Stimulated activated CD8-positive, alpha-beta memory T cell treated with anti-CD3 and anti-CD28 coated beads, Interleukin-4, amount 100 ng/mL, for 4 hours (primary cell): ENCODE measurements around the gene ZNF804B.

ENCODE experiments used
- DNase-seq, 2 donors: peaks; one replicate each; pipeline ENCODE4 v3.0.0-alpha.2; 2020; ENCODE audit warnings: low read depth in 2 of 2, low spot score in 1 of 2

Gene ZNF804B

DNA sequence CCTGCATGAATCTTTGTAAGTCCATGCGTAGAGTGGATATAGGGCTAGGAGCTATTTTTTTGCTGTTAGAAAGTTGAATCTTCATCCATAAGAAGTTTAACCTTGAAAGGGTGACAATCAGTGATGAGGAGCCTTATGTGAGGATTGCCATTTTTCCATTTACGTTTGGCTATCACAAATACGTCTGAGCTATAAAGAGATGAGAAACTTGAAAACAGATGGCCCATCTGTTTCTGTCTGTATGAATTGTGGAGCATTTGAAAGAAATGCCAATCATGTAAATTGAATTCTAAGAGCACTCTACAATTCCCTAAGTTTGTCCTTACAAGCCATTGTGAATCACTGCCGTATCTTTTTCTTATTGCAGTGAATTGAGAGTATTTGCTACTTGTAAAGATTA lies 205.9 kb downstream of the ZNF804B start:
- DNase-seq = no peak

DNA sequence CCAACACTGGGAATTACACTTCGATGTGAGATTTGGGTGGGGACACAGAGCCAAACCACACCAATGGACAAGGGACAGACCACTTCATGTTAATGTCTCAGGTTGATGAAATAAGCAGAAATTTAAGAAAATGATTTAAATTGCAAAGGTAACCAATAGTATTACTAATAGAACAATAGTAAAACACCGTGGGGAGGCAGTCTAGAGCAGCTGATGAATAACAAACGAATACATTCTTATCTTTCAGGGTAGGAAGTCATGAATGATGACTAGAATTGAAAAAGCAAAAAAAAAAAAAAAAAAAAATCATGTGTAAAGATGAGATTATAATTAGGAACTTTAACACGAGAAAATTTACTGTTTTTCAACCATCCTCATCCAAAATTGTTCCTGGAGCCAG lies 207.9 kb downstream of the ZNF804B start:
- no peak for DNase-seq

DNA sequence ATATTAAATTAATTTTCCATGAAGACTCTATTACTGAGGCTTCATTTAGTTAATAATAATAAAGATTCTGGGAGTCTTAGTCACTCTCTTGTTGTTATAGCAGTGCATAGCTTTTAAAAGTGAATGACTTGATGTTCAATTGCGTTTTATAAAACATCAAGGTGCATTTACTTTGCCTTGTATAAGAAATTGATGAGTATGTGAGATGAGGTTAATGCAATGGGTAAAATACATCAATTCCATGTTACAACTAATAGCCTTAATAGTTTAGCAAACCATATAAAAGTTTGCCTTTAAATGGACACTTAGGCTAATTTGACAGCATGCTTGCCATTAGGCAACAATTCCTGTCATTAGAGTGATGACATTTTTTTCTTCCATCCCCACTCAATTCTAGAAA lies 209.7 kb downstream of the ZNF804B start:
- DNase-seq = no peak

DNA sequence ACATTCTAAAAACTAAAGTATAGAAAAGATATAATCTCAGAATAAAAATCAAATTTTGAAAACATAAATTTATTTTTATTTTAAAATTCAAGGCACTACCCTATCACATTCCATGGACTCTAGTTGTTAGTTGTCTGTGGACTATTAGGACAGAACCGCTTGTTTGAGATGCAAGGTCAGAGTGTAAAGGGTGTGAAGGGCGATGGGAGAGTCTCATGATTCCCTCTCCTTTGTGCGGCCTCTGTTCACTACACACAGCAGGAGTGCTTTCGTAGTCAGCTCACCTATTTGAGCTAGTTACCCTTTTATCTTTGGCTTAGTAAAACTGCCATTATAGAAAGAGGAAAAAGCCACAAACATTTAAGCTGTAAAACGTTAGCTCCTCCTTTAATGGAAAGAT lies 225.8 kb downstream of the ZNF804B start:
- DNase-seq = no peak

DNA sequence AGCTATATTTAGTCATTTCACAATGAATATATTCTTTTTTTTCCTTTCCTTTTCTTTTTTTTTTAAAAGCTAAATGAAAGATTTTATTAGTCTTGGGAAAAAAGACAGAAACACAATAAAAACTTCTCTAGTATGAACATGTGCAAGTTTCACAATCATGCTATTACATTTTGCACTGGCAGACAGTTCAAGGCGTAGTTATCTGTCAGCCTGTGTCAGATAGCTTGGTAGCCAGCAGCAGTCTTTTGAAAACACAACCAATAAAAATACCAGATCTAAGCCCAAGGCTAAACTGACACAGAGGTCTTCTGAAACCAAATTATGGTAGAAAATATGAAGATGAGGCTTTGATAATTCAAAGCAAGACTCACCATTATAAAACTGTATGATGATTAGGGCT lies 241.8 kb downstream of the ZNF804B start:
- no peak for DNase-seq

DNA sequence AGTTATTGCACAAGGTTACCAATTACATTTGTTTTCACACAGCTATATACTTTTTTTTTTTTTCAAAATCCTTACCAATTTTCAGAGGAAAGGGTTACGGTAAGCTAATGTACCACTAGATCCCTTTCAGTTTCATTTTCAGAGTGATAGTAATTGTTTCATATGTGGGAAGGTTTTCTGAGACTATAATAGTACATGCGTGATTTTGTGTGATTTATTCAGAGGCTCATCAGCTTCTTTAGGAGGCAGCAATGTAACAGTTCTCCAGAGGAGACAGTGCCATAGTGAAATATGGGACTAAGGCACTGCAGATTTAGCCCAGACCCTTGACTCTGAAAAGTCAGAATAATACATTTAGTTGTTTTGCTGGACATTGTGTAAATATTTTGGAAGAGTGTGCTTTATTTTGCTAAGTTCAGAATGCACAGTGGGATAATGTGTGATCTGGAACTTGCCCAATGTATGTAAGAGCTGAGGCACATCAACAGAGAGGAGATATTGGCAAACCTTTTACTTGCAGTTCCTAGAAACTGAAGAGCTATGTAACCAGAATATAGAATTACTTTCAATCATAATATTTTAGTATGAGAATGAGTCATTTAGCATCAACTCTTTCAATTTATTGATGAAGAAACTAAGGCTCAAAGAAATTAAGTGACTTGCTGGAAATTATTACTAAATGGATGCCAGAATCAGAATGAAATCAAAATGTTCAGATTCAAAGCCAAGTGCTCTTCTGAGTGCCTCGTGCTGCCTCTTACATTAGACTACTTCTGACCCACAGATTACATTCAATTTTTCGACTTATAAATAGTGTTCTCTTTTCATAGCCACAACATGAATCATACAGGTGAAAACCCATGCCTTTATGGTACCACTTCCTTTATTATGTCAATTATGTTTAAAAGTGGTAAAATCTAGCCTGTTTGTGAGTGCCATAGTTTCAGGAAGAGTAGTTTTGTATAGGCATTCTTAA lies 243.8 kb downstream of the ZNF804B start:
- DNase-seq = no peak

DNA sequence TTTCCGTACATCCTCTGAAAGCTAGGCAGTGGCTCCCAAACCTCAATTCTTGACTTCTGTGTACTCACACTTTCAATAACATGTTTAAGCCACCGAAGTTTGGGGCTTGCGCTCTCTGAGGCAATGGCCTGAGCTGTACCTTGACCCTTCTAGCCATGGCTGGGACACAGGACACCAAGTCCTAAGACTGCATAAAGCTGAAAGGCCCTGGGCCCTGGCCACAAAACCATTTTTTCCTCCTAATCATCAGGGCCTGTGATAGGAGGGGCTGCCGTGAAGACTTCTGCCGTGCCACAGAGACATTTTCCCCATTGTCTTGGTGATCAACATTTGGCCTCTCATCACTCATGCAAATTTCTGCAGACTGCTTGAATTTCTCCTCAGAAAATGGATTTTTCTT lies 252.5 kb downstream of the ZNF804B start:
- DNase-seq = no peak

DNA sequence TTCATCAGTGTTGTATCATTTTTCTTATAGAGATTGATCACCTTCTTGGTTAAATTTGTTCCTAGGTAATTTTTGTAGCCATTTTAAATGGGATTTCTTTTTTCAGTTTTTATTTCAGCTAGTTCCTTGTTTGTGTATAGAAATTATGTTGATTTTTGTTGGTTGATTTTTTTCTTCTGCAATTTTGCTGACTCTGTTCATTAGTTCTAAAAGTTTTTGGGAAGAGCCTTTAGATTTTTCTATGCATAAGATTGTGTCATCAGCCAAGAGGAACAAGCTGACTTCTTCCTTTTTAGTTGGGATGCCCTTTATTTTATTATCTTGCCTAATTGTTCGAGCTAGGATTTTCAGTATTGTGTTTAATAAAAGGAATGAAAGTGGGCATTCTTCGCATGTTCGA lies 258.2 kb downstream of the ZNF804B start:
- no peak for DNase-seq

DNA sequence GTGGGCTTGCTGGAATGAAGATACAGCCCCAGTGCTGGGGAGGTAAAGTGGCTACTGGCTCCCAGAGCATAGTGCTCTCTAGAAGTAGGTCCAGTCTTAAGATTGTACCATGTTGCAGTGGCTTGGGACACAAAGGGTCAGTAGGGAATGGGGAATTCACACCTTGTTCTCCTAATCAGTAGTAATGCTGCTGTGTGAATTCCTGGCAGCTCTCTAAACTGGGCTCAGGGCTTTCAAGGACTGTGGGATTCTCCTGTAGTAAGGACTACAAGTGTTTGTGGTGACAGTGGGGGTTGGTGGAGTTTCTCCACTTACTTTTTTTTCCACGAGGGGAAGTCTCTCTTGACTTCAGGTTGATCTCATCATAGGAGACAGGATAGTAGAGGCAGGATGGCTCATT lies 262.2 kb downstream of the ZNF804B start:
- no peak for DNase-seq

DNA sequence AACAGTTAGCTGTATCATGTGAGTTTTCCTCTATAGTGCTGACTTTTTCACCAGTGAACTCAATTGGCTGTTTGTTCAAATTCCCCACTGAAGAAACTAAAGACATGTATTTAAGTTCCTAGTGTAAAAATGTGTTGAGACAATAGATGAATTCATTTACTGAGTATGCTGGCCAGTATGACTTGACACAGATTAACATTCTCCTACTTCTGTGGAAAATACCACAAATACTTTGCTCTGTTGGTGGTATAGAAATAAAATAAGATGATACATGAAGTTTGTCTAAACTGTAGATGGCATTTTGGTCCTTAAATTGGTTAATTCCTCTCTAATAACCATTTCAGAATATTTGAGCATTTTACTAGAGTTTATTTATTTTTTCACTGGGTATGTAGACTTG lies 263.7 kb downstream of the ZNF804B start:
- DNase-seq = no peak

DNA sequence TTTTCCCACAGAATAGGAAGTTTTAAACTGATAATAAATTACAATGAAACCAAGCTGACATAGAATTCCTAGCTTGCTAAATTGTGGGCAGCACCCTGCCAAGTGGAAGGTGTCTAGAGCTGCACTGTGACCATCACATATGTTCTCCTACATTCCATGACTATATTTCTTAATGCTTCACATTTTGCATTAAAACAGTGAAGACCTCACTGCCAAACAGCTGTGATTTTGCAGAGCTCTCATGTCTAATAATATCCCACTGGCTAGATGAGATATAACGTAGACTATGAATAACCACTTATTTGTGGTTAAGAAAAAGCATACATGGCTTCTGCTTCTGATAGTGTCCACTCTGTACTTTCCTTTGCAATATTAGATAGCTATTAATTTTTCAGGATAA lies 264.4 kb downstream of the ZNF804B start:
- no peak for DNase-seq

DNA sequence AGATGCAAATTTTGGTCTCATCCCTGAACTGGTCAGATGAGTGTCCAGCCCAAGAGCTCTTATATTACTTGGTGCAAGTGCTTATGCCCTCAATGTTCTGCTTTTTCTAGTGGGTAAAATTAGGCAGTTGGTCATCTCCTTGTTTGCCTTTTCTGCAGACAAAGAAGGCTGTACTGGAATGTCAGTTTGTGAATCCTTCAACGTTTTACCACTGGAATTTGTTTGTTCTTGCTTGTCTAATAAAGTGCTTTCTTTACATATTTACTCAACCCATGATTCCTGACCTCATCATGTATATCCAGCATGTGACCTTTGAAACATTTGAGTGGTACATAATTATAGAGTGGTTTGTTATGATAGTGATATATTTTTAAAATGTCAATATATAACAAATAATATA lies 268.3 kb downstream of the ZNF804B start:
- no peak for DNase-seq

DNA sequence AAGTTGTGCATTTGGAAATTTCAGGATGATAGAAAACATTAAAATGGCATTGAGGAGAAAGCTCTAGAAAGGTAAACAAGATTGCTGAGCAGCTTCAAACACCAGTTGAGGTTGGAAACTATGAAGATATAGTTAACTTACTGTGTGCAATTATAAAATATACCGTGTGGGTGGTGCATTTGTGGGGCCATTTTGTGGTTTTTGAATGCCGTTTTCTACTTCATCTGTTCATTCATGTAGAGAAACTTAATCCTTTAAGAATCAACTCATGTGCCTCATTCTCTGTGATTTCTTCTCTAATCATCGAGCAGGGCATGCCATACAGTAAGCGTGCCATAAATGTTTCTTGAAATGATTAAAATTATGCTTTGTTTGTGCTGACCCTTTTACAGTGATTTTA lies 268.8 kb downstream of the ZNF804B start:
- no peak for DNase-seq

DNA sequence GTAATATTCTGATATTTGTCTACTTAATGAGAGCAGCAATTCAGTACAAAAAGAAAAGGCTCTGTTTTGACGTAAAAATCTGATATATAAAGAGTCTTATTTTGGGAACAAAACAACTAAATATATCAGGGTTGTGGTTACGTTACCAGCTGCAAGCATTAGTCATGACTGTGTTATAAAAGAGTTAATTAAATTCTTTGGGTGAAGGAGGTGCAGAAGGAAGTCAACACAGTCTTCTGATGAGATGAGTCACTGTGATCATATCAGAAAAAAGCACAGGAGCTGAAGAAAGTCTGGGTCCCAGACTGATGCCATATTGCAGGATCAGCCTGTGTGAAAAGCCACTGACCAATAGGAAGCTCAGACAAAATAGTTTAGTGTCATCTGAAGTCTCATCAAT lies 270.4 kb downstream of the ZNF804B start:
- DNase-seq = no peak

DNA sequence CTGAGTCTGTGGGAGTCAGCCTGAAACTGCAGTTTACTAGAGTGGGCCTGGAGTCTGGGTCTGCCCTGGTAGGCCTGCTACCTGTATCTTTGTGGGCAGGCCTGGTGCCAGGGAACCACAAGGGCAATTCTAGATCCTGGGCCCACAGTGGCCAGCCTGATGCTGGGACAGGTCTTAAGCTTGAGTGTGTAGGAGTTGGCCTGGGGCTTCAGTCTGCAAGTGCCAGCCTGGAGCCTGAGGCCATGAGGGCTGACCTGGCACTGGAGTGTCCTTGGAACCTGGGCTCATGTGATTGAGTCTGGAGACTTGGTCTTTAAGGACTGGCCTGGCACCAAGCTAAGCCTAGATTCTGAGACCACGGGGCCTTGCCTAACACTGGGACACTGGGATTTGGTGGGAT lies 281.7 kb downstream of the ZNF804B start:
- no peak for DNase-seq

DNA sequence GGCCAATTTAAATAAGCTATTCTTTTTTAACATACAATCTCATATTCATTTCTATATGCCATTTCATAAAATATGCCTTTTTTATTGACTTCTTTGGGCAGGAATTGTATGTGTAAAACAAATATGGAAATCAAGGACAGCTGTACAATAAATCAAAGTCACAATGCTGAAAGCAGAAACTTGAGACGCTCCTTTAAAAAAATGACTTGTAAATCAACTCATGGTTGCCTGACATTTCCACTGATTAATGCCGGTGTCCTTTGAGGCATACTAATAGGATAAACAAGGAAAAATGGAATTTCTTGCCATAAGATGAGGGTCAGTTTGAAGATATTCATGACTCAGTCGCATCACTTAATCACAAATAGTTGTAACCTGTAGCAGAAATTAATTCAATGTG lies 283.4 kb downstream of the ZNF804B start:
- DNase-seq = no peak

DNA sequence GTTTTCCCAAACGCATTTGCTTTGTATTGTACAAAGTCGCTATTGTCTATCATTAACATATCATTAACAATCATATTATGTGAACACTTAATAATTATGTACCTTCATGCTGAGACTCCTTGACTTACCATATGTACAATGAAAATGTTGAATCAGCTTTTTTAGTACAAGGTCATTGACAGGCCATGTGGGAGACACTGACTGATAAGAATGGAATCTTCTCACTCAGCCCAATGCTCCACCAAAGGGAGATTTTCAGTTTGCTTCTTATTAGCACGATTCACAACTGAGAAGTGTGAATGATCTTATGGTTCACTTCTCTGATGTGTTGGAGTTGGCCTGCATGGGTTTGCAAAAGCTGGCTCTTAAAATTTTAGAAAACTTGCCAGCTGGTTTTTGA lies 289.5 kb downstream of the ZNF804B start:
- no peak for DNase-seq

DNA sequence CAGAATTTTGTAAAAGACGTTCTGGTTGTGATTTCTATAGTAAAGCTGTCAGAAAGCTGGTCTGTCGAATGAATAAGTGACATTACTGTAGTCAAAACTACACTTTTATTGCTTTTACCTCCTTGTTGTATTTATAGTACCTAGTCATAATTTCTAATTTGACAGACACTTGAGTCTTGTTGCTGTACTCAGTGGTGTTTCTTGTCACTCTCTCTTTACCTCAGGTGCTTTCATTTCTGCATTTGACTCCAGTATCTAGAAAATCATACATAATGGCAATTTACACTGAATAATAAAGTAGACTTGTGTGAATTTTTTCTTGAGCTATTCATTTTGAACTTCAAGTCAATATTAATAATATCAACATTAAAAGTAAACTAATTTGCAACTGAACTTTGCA lies 293.6 kb downstream of the ZNF804B start:
- no peak for DNase-seq

DNA sequence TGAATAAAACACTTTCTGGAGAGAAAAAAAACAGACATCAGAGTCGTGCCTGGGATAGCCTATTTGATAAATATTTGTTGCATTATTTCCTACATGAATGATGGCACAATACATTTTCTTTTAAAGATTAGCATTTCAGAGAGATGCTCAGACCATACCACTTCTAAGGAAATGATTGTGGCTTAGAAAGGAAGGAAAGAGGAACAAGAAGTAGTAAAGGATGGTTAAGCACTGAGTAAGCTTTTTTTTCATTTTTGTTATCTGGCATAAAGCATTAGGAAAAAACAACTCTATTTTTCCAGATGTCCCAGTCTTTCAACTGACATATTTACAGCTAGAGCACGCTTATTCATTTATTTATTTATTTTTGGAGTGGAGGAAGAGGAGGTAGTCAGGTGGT lies 294.9 kb downstream of the ZNF804B start:
- no peak for DNase-seq

DNA sequence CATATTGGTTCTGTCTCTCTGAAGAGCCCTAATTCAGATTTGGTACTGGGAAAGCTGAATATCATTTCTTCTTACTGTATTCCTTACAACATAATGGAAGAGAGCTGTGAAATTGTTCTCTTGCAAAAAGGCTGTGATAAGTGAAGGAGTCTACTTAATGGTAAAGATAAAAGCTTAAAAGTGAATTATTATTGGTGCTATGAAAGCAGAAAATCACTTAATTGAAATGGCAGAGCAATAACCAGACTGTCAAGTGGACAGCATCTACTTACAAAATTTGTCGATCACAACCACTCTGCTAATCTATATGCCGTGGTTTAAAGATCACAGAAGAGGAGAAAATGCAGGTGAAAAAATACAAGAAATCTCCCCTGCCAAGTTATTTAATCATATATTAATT lies 300.7 kb downstream of the ZNF804B start:
- DNase-seq = no peak

DNA sequence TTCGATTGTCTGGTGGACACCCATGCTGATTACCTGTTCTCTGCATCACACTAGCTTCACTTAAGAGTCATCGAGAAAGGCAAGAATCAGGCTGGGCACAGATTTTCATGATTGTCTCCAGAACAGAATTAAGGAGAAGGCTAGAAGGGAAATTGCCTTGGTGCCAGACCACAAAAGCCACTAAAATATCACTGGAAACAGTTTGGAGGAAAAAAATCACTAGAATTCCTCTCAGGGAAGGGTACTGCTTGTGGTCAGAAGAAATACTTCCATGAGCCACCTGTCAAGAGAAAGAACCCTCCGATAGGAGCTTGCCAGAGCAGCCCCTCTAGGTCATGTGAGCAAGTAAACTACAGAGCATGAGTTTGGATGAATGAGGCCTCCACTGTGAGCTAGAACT lies 305.3 kb downstream of the ZNF804B start:
- DNase-seq = no peak

DNA sequence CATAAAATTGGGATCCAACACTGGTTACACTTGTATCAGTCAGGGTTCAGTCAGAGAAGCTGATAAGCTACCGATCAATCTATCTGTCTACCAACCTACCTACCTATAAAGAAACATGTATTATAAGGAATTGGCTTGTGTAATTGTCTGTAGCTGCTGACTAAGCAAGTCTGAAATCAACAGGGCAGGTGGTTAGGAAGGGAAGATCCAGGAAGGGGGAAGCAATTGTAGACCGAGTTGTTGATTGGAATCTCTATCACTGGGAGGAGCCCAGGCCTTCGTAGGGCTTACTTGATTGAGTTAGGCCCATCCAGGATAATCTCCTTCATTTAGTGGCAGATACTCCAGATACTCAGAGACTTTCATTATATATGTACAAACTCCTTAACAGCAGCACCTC lies 307.5 kb downstream of the ZNF804B start:
- no peak for DNase-seq

DNA sequence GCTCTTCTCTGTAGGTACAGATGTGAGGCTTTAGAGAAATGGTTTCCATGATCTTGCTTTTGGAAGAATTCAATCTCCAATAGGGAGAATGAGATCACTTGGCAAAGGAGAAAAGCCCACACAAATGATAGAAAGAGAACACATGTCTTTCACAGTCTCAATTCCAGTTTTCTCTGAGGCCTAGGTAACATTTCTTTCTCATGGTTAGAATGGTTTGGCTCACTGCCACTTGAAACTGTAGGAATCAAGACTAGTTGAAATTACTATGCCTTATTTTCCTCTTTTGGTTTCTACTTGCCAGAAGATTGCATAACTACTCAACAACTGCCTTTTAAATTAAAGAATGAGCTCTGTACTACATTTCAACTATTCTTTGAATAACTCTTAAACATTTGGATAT lies 312.6 kb downstream of the ZNF804B start:
- DNase-seq = no peak
